SK-N-SH (cell line): ENCODE data around the gene RFPL1. TPM values are rescaled to one million over a fixed set of nuclear protein-coding genes. Genes with fewer than 3 reads are reported as not detected.
A peak's percentile ranks its signal among the peaks of the same experiment; 100 is the strongest.
"Not testable (repeated sequence)": the region's sequence is repeated elsewhere in the genome, so short reads cannot be mapped to it uniquely, and the experiment has no call there.

Experiments used
- CTCF ChIA-PET: fragments of 300-600, 350-600 bp; formaldehyde crosslinking; extraction: SDS; loops from one replicate; lab custom pipeline; 2021; lab: Yijun Ruan, JAX
- POLR2A ChIA-PET: fragments of 350-600 bp; sonication (Branson Sonifier 250); formaldehyde crosslinking; extraction: SDS; loops from one replicate; lab custom pipeline; 2020; ENCODE audit warnings: antibody characterized with exemption, inconsistent platforms; lab: Yijun Ruan, JAX
- DNase-seq: peaks from one replicate; pipeline ENCODE4 v3.0.0; 2012
- H2AFZ ChIP-seq: fragments of 200-600 bp; sonication (generic); 2 replicates; pipeline ENCODE4 v1.8.1; 2016; ENCODE audit warnings: antibody characterized with exemption, mild to moderate bottlenecking, low read depth
- H3F3A ChIP-seq: fragments of 200-600 bp; sonication (generic); replicated peaks from 2 replicates; pipeline ENCODE3; 2016; ENCODE audit warnings: antibody characterized with exemption, mild to moderate bottlenecking; ENCODE audit not compliant: insufficient read depth
- H3K27ac ChIP-seq, 2 experiments: fragments of 200-500 bp in 1 of 2; fragments of 200-600 bp in 1 of 2; sonication (Bioruptor generic) in 1 of 2; sonication (generic), shearing (Covaris generic) in 1 of 2; 2 replicates each; pipeline versions ENCODE4 v1.5.1 to v1.6.1; 2014 to 2016; ENCODE audit warnings: low read depth in 2 of 2, inconsistent platforms in 1 of 2, low read length in 1 of 2, mild to moderate bottlenecking in 1 of 2, mixed read lengths in 1 of 2
- H3K27me3 ChIP-seq: fragments of 200-600 bp; sonication (generic), shearing (Covaris generic); 2 replicates; pipeline ENCODE4 v1.6.1; 2016; ENCODE audit warnings: mixed run types; ENCODE audit not compliant: insufficient read depth
- H3K36me3 ChIP-seq, 2 experiments: fragments of 200-500 bp in 1 of 2; fragments of 200-600 bp in 1 of 2; sonication (Bioruptor generic) in 1 of 2; sonication (generic) in 1 of 2; replicated peaks in 1 of 2; 2 replicates each; pipeline versions ENCODE3 to v1.5.1; 2014 to 2016; ENCODE audit warnings: low read length in 1 of 2, mild to moderate bottlenecking in 1 of 2; ENCODE audit not compliant: insufficient read depth in 2 of 2, control insufficient read depth in 1 of 2
- H3K4me1 ChIP-seq, 2 experiments: fragments of 200-500 bp in 1 of 2; fragments of 200-600 bp in 1 of 2; sonication (Bioruptor generic) in 1 of 2; sonication (generic), shearing (Covaris generic) in 1 of 2; 2 replicates each; pipeline versions ENCODE4 v1.5.1 to v1.6.1; 2014 to 2016; ENCODE audit warnings: low read depth in 1 of 2, low read length in 1 of 2, mixed run types in 1 of 2; ENCODE audit not compliant: insufficient read depth in 2 of 2, control insufficient read depth in 1 of 2
- H3K4me2 ChIP-seq: fragments of 200-600 bp; sonication (generic), shearing (Covaris generic); 2 replicates; pipeline ENCODE4 v1.6.1; 2017; ENCODE audit warnings: mixed run types
- H3K4me3 ChIP-seq, 2 experiments: fragments of 200-500 bp in 1 of 2; fragments of 200-600 bp in 1 of 2; sonication (Bioruptor generic) in 1 of 2; sonication (generic), shearing (Covaris generic) in 1 of 2; 2 replicates each; pipeline versions ENCODE4 v1.5.1 to v1.8.1; 2014 to 2016; ENCODE audit warnings: low read depth in 2 of 2, inconsistent platforms in 1 of 2, low read length in 1 of 2, mild to moderate bottlenecking in 1 of 2, mixed read lengths in 1 of 2, moderate library complexity in 1 of 2
- H3K79me2 ChIP-seq: fragments of 200-600 bp; sonication (generic); 2 replicates; pipeline ENCODE4 v1.8.1; 2017; ENCODE audit warnings: mild to moderate bottlenecking; ENCODE audit not compliant: insufficient read depth
- H3K9ac ChIP-seq: fragments of 200-600 bp; sonication (generic); 2 replicates; pipeline ENCODE4 v1.6.1; 2017; ENCODE audit warnings: mixed run types
- H3K9me2 ChIP-seq: fragments of 200-600 bp; sonication (generic); 2 replicates; pipeline ENCODE4 v1.6.1; 2017; ENCODE audit warnings: mixed run types
- H3K9me3 ChIP-seq: fragments of 200-600 bp; sonication (generic); 2 replicates; pipeline ENCODE4 v1.6.1; 2017; ENCODE audit warnings: mixed run types, mild to moderate bottlenecking, moderate library complexity
- H4K20me1 ChIP-seq: fragments of 200-600 bp; sonication (generic); 2 replicates; pipeline ENCODE4 v1.6.1; 2017; ENCODE audit warnings: mild to moderate bottlenecking, mixed run types; ENCODE audit not compliant: insufficient read depth
- EP300 ChIP-seq, 2 experiments: IDR thresholded peaks; 2 replicates each; pipeline versions ENCODE4 v1.4.0 to v1.6.1; 2012; ENCODE audit warnings: borderline replicate concordance in 1 of 2, low read depth in 1 of 2, low read length in 1 of 2
- JUND ChIP-seq: IDR thresholded peaks from 2 replicates; pipeline ENCODE4 v1.4.0; 2012
- MAX ChIP-seq: IDR thresholded peaks from 2 replicates; pipeline ENCODE4 v1.4.0; 2012; ENCODE audit warnings: low read depth
- NRF1 ChIP-seq: IDR thresholded peaks from 2 replicates; pipeline ENCODE4 v1.6.1; 2012; ENCODE audit warnings: low read depth, mild to moderate bottlenecking, low read length
- REST ChIP-seq: IDR thresholded peaks from 2 replicates; pipeline ENCODE4 v1.6.1; 2012; ENCODE audit warnings: mild to moderate bottlenecking, low read depth, low read length, moderate library complexity
- RXRA ChIP-seq: IDR thresholded peaks from 2 replicates; pipeline ENCODE4 v1.4.0; 2012; ENCODE audit warnings: low read depth, mild to moderate bottlenecking, borderline replicate concordance
- TEAD4 ChIP-seq: IDR thresholded peaks from 2 replicates; pipeline ENCODE4 v1.4.0; 2012; ENCODE audit warnings: mild to moderate bottlenecking, borderline replicate concordance; ENCODE audit not compliant: insufficient read depth
- USF2 ChIP-seq: fragments of 150-350 bp; IDR thresholded peaks from 2 replicates; pipeline ENCODE4 v1.6.1; 2017; ENCODE audit warnings: antibody characterized with exemption, low read length, low read depth, borderline replicate concordance
- WGBS: methylation state at CpG from one replicate; pipeline ENCODE4 v1.1.6; 2017; ENCODE audit warnings: low lambda C conversion rate; 5-methylcytosine and 5-hydroxymethylcytosine counted together
- polyA plus RNA-seq, 3 experiments: library from polyadenylated mRNA; depleted of rRNA; stranded (reverse); fragments of >200 nt; gene quantifications; 2 replicates each; pipeline ENCODE4 v1.2.3, GENCODE V29; 2012

The RFPL1 gene
- not detected in 2 replicates for polyA plus RNA-seq (2012; rRNA removed)
- polyA plus RNA-seq (2012; cell fraction: cytosol; rRNA removed), result not detected in 2 replicates
- not detected in 2 replicates for polyA plus RNA-seq (2012; cell fraction: nucleus; rRNA removed)

GRCh38 chr22:29438283-29438682 lies at the start of gene RFPL1:
Gene RFPL1 (plus strand): TSS chr22:29438583.
- DNase-seq, H3F3A ChIP-seq, H3K4me2 ChIP-seq, H3K9ac ChIP-seq, POLR2A ChIA-PET, H3K36me3 ChIP-seq, H4K20me1 ChIP-seq, H2AFZ ChIP-seq, H3K27me3 ChIP-seq, CTCF ChIA-PET, H3K79me2 ChIP-seq, H3K4me3 ChIP-seq, H3K4me1 ChIP-seq, H3K9me3 ChIP-seq, H3K9me2 ChIP-seq, H3K27ac ChIP-seq: not testable (repeated sequence)
- WGBS, result 77% methylated on average over 10 of the region's 10 CpGs

GRCh38 chr22:29388759-29389090 lies 49.7 kb upstream of the RFPL1 start:
- CTCF ChIA-PET, result interaction anchor here (1.4 to 1.6 kb wide), 2 partner anchors 92 to 136 kb away, joined by 3 to 5 read pairs; no protein-coding TSS in a partner anchor
- H3K9ac ChIP-seq, result peak overlapping the region; percentile 63

More at GRCh38 chr22:29388759-29389090, 49.7 kb upstream of the RFPL1 start:
- WGBS, result 40% methylated on average over 6 of the region's 9 CpGs
- Histone ChIP-seq H3K36me3 (peaks cover 0 to 9% of the 10 kb centered on the region in 2 experiments), H3K27ac (no peak overlapping the region; a peak in 1 of 4 replicates), H3K9me2 (no peaks in the 10 kb centered on the region), H3K9me3 (no peaks in the 10 kb centered on the region), H3F3A (no peaks in the 10 kb centered on the region), H3K79me2 (peaks cover 49% of the 10 kb centered on the region), H3K4me1 (peaks cover 0 to 2% of the 10 kb centered on the region in 2 experiments; a peak in 2 of 4 replicates), H2AFZ (peak overlapping the region; percentile 97), H3K27me3 (no peaks in the 10 kb centered on the region), H3K4me2 (peak overlapping the region; percentile 97), H3K4me3 (peak overlapping the region; percentile 70 to 83), H4K20me1 (peaks cover 5% of the 10 kb centered on the region; the same call in 1 of the 2 replicates)
- no peak for DNase-seq
- TF ChIP-seq USF2 (no peak), NRF1 (no peak), REST (no peak), RXRA (no peak), MAX (no peak), TEAD4 (no peak), JUND (no peak), EP300 (IDR thresholded peaks at IDR 0.05; ENCODE audit: borderline replicate concordance in 1 of 2, low read depth in 1 of 2, low read length in 1 of 2) (no peak)
- POLR2A ChIA-PET, result no interaction called here
